Keratinocyte (primary cell): ENCODE measurements around the gene TRPV2.

Source experiments
- EZH2 ChIP-seq: IDR thresholded peaks from one replicate; pipeline ENCODE4 v1.6.1; 2012; ENCODE audit warnings: inconsistent platforms, mild to moderate bottlenecking, low read length, moderate library complexity
- TF ChIP-seq, protein P1 (sequence below), 3 experiments: IDR thresholded peaks in 1 of 3; conservative IDR thresholded peaks in 1 of 3; optimal IDR thresholded peaks in 1 of 3; 2 replicates in 2 of 3; 3 replicates in 1 of 3; pipeline versions ENCODE3 to v1.5.1; 2011; ENCODE audit warnings: low read length in 3 of 3, mild to moderate bottlenecking in 3 of 3, moderate library complexity in 2 of 3, control low read depth in 1 of 3, inconsistent platforms in 1 of 3; ENCODE audit not compliant: insufficient read depth in 2 of 3; ENCODE audit errors: extremely low read depth in 1 of 3

DNA sequence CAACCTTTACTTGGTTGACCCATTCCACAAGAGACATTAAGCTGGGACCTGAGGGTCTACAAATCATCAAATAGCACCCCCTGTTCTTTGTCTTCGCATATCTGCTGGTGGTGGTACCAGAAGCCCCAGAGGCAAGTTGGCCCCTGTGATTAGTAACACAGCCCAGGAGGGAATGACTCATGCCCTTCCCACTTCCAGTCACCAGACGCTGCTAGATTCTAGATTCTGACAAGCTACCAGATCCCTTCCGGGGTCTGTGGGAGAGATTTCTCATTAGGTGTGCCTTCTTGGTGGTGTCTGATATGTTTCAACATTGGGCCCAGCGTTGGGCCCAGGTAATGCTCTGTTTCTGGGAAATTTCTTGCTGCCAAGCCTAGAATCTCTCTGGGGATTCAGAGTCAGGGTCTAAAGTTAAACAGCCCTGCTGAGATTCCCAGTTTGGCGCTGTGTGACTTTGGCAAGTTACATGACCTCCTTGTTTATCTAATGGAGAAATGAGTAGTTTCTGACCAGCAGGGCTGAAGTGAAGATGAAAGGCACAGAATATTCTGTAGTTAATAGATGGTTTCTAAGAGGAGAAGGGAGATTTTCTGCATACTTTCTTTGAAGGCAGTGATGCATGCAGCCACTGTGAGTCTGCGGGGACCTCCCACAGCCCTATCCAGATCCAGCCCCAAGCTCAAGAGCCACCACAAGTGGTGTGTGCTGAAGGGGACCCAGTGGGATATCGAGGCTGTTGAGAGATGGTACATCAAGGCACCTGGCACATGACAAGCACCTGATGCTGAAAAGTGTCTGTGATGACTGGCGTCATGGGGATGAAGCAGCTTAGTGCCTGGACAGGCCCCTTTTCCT, 3.9 kb downstream of the TRPV2 start:
- TF ChIP-seq, protein P1, sequence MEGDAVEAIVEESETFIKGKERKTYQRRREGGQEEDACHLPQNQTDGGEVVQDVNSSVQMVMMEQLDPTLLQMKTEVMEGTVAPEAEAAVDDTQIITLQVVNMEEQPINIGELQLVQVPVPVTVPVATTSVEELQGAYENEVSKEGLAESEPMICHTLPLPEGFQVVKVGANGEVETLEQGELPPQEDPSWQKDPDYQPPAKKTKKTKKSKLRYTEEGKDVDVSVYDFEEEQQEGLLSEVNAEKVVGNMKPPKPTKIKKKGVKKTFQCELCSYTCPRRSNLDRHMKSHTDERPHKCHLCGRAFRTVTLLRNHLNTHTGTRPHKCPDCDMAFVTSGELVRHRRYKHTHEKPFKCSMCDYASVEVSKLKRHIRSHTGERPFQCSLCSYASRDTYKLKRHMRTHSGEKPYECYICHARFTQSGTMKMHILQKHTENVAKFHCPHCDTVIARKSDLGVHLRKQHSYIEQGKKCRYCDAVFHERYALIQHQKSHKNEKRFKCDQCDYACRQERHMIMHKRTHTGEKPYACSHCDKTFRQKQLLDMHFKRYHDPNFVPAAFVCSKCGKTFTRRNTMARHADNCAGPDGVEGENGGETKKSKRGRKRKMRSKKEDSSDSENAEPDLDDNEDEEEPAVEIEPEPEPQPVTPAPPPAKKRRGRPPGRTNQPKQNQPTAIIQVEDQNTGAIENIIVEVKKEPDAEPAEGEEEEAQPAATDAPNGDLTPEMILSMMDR (optimal IDR thresholded peaks at IDR 0.05 in 1 of 3, IDR thresholded peaks at IDR 0.05 in 1 of 3, conservative IDR thresholded peaks at IDR 0.05 in 1 of 3; ENCODE audit: extremely low read depth in 1 of 3, insufficient read depth in 2 of 3, low read length in 3 of 3), result no peak
- no peak for TF ChIP-seq EZH2
